ENCODE data around the gene PHLDB2. TPM values are rescaled to one million over a fixed set of nuclear protein-coding genes. Genes with fewer than 3 reads are reported as not detected.
A peak's percentile ranks its signal among the peaks of the same experiment; 100 is the strongest.

PHLDB2 gene
- total RNA-seq, 2 experiments from 2014 or later, result 0.61 to 2.1 TPM

DNA sequence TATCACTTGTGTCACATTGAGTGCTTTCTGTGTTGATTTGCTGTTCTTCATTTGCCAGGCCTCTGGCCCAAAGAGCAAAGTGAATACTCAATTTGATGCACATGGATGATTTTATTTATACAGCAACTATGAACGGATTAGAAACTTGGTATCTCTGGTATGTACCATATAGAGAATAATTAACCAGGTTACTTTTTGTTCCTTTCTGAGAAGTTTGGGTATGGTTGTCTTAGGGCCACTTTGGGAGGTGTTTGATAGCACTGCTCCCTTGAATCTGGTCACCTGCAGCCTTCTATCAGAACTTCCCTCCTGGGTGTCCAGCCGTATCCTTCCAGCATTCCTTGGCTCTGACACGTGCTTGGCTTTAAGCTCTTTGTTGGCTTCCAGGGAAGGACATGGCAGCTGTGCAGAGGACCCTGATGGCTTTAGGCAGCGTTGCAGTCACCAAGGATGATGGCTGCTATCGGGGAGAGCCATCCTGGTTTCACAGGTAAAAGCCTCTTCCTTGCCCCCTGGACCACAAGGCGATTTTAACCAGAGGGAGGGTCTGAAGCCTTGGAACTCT lies 152.4 kb downstream of the PHLDB2 start:
- CTCF ChIA-PET (ENCODE audit: unreplicated experiment), result interaction anchor here (0.6 kb wide), 2 partner anchors 18 to 304 kb away, joined by 3 to 5 read pairs; no protein-coding TSS in a partner anchor
- no TSS peak for BruUV-seq (replicated peaks)
- Histone ChIP-seq H3K4me3 (ENCODE audit: low read depth, low read length, poor library complexity, severe bottlenecking) (no peak overlapping the region), H3K9me2 (ENCODE audit: insufficient read depth, low read length) (no peaks in the 10 kb centered on the region), H2AFZ (ENCODE audit: low read length) (no peak overlapping the region), H4K20me1 (ENCODE audit: insufficient read depth, low read length) (no peaks in the 10 kb centered on the region), H3K4me2 (ENCODE audit: low read length) (no peak overlapping the region), H3K36me3 (ENCODE audit: insufficient read depth, low read length) (no peaks in the 10 kb centered on the region), H3K27ac (ENCODE audit: low read depth, low read length, poor library complexity, severe bottlenecking) (no peak overlapping the region), H3K79me2 (ENCODE audit: insufficient read depth, low read depth, low read length) (no peaks in the 10 kb centered on the region), H3K4me1 (ENCODE audit: insufficient read depth, low read length, poor library complexity, severe bottlenecking) (no peaks in the 10 kb centered on the region), H3K9me3 (ENCODE audit: low read length) (no peaks in the 10 kb centered on the region)
- intact Hi-C loops (cut with micrococcal nuclease; ENCODE audit: unreplicated experiment), result no loop called here
- POLR2A ChIA-PET, result interaction anchor here (0.7 kb wide), 1 partner anchor 526 kb away, joined by 5 read pairs; no protein-coding TSS in a partner anchor
- TF ChIP-seq CTCF (conservative IDR thresholded peaks at IDR 0.05; ENCODE audit: low read length) (no peak), EZH2phosphoT487 (IDR thresholded peaks at IDR 0.05; ENCODE audit: borderline replicate concordance, low read depth, low read length) (no peak)
- DNase-seq (ENCODE audit: low spot score), result no peak

DNA sequence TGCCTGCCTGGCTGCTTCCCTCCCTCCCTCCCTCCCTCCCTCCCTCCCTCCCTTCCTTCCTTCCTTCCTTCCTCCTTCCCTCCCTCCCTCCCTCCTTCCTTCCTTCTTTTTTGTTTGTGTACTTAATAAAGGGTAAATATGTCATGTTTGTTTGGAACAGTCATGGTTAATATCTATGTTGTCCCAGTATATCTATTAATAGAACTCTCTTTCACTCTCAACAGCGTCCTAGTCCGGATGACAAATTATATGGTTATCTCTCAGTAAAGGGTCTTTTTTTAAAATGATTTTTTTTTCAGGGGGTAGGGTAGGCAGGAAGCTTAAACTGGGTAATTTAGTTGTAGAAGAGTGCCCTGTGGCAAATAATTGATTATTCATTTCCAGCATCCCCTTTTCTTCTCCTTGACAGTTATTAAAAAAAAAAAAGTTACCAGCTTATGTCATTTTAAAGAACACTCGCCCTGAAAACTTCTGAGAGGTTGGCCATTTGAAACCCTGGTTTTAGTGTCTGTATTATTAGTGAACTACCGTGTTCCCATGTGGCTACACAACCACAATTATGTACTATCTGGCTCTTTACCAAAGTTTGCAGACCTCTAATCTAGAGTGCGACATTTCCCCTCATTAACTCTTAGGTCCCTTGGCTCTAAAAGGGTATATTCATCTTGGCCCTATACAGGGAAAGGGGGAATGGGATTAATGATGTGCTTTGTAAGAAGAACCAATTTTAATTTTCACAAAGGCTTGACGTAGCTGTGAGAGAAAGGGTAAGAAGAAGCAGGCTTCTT lies 153.3 kb downstream of the PHLDB2 start:
- no peaks in the 10 kb centered on the region for H3K4me1 ChIP-seq (ENCODE audit: insufficient read depth, low read length, poor library complexity, severe bottlenecking)
- intact Hi-C loops (cut with micrococcal nuclease; ENCODE audit: unreplicated experiment), result no loop called here
- no peaks in the 10 kb centered on the region for H3K9me2 ChIP-seq (ENCODE audit: insufficient read depth, low read length)
- no peaks in the 10 kb centered on the region for H3K36me3 ChIP-seq (ENCODE audit: insufficient read depth, low read length)
- CTCF ChIA-PET (ENCODE audit: unreplicated experiment), result interaction anchor here (0.6 to 1.6 kb wide), 4 partner anchors 19 to 305 kb away, joined by 3 to 6 read pairs (median 4); no protein-coding TSS in a partner anchor
- no peaks in the 10 kb centered on the region for H3K79me2 ChIP-seq (ENCODE audit: insufficient read depth, low read depth, low read length)
- H4K20me1 ChIP-seq (ENCODE audit: insufficient read depth, low read length), result no peaks in the 10 kb centered on the region
- POLR2A ChIA-PET, result interaction anchor here (0.5 to 1.5 kb wide), 6 partner anchors 9 to 1593 kb away, joined by 3 to 6 read pairs (median 3); partner anchors contain the start of genes ABHD10 and TAGLN3
- no TSS peak for BruUV-seq (replicated peaks)
- no peaks in the 10 kb centered on the region for H3K9me3 ChIP-seq (ENCODE audit: low read length)
- no peak overlapping the region for H3K27ac ChIP-seq (ENCODE audit: low read depth, low read length, poor library complexity, severe bottlenecking)
- no peak overlapping the region for H3K4me3 ChIP-seq (ENCODE audit: low read depth, low read length, poor library complexity, severe bottlenecking)
- H2AFZ ChIP-seq (ENCODE audit: low read length), result peak overlapping the region; percentile 4; the same call in 1 of the 2 replicates
- H3K4me2 ChIP-seq (ENCODE audit: low read length), result no peak overlapping the region
- no peak for DNase-seq (ENCODE audit: low spot score)
- TF ChIP-seq EZH2phosphoT487 (IDR thresholded peaks at IDR 0.05; ENCODE audit: borderline replicate concordance, low read depth, low read length) (no peak), CTCF (conservative IDR thresholded peaks at IDR 0.05; ENCODE audit: low read length) (no peak)

Measured in OCI-LY7 (cell line).